WTC11 (cell line): ENCODE data around the gene AFG3L2.

Experiments
- ATF2 ChIP-seq: sonication (generic); formaldehyde crosslinking; IDR thresholded peaks from 2 replicates; pipeline ENCODE4 v1.8.1; 2022; ENCODE audit warnings: low read depth, missing genetic modification reagents, borderline replicate concordance
- CTCF ChIP-seq: fragments of 200-600 bp; IDR thresholded peaks from 2 replicates; pipeline ENCODE4 v1.8.0; 2022; ENCODE audit warnings: antibody characterized with exemption
- E2F5 ChIP-seq: sonication (generic); formaldehyde crosslinking; IDR thresholded peaks from 2 replicates; pipeline ENCODE4 v1.8.1; 2022; ENCODE audit warnings: mild to moderate bottlenecking, moderate library complexity, missing genetic modification reagents
- HMGA2 ChIP-seq: fragments of 250-450 bp; sonication (Bioruptor Pico); IDR thresholded peaks from 2 replicates; pipeline ENCODE4 v1.4.0; 2021; ENCODE audit warnings: mild to moderate bottlenecking, moderate library complexity
- NFYB ChIP-seq: sonication (generic); formaldehyde crosslinking; conservative IDR thresholded peaks from 2 replicates; pipeline ENCODE4 v1.8.0; 2022; ENCODE audit warnings: low read depth, missing genetic modification reagents
- NR1H2 ChIP-seq: sonication (generic); formaldehyde crosslinking; IDR thresholded peaks from 2 replicates; pipeline ENCODE4 v1.9.0; 2021; ENCODE audit warnings: mild to moderate bottlenecking, moderate library complexity, missing genetic modification reagents
- NR3C1 ChIP-seq: sonication (generic); formaldehyde crosslinking; conservative IDR thresholded peaks from 2 replicates; pipeline ENCODE4 v1.8.1; 2023; ENCODE audit warnings: low read depth, mild to moderate bottlenecking, missing genetic modification reagents
- PRDM15 ChIP-seq: sonication (generic); formaldehyde crosslinking; IDR thresholded peaks from 2 replicates; pipeline ENCODE4 v1.8.0; 2022; ENCODE audit warnings: missing genetic modification reagents
- SMAD4 ChIP-seq: sonication (generic); formaldehyde crosslinking; IDR thresholded peaks from 2 replicates; pipeline ENCODE4 v1.8.0; 2022; ENCODE audit warnings: mild to moderate bottlenecking, missing genetic modification reagents
- TP53 ChIP-seq: sonication (generic); formaldehyde crosslinking; IDR thresholded peaks from 2 replicates; pipeline ENCODE4 v1.8.1; 2023; ENCODE audit warnings: mild to moderate bottlenecking, missing genetic modification reagents
- USF1 ChIP-seq: sonication (generic); formaldehyde crosslinking; IDR thresholded peaks from 2 replicates; pipeline ENCODE4 v1.8.0; 2022; ENCODE audit warnings: mild to moderate bottlenecking, missing genetic modification reagents
- ZNF263 ChIP-seq: sonication (generic); formaldehyde crosslinking; IDR thresholded peaks from 2 replicates; pipeline ENCODE4 v1.8.1; 2022; ENCODE audit warnings: low read depth, mild to moderate bottlenecking, moderate library complexity, missing genetic modification reagents

GRCh38 chr18:12334366-12334808 lies 42.6 kb downstream of the AFG3L2 start:
- no peak for TF ChIP-seq CTCF
- no peak for TF ChIP-seq NR3C1
- TF ChIP-seq NFYB, result no peak
- TF ChIP-seq HMGA2 (CRISPR knock-in tag), result no peak
- no peak for TF ChIP-seq TP53 (CRISPR knock-in tag)
- TF ChIP-seq ZNF263, result no peak
- TF ChIP-seq E2F5 (CRISPR knock-in tag), result no peak
- no peak for TF ChIP-seq USF1 (CRISPR knock-in tag)
- no peak for TF ChIP-seq NR1H2 (CRISPR knock-in tag)
- no peak for TF ChIP-seq SMAD4 (CRISPR knock-in tag)
- no peak for TF ChIP-seq ATF2 (CRISPR knock-in tag)
- TF ChIP-seq PRDM15, result no peak
